Smooth muscle cell (in vitro differentiated cells): ENCODE data around the gene TRMU. TPM values are rescaled to one million over a fixed set of nuclear protein-coding genes. Genes with fewer than 3 reads are reported as not detected.

Source experiments
- DNase-seq: peaks from one replicate; lab custom pipeline; 2025; ENCODE audit not compliant: unreplicated experiment; lab: John Stamatoyannopoulos, UW
- H2AFZ ChIP-seq: fragments of 200-600 bp; sonication (generic); 2 replicates; pipeline ENCODE4 v1.6.0; 2016; ENCODE audit warnings: antibody characterized with exemption, low read depth, mild to moderate bottlenecking
- H3F3A ChIP-seq: fragments of 200-600 bp; sonication (generic); 2 replicates; pipeline ENCODE4 v1.6.0; 2017; ENCODE audit warnings: antibody characterized with exemption, low read depth
- H3K27ac ChIP-seq: fragments of 200-600 bp; sonication (generic); 2 replicates; pipeline ENCODE4 v1.5.1; 2016; ENCODE audit warnings: low read depth, mild to moderate bottlenecking
- H3K27me3 ChIP-seq: fragments of 200-600 bp; sonication (generic); 2 replicates; pipeline ENCODE4 v1.6.1; 2016; ENCODE audit warnings: low read depth, mild to moderate bottlenecking
- H3K36me3 ChIP-seq: fragments of 200-600 bp; sonication (generic); 2 replicates; pipeline ENCODE4 v1.5.1; 2016; ENCODE audit warnings: low read depth
- H3K4me1 ChIP-seq: fragments of 200-600 bp; sonication (generic); 2 replicates; pipeline ENCODE4 v1.5.1; 2016; ENCODE audit warnings: low read depth
- H3K4me2 ChIP-seq: fragments of 200-600 bp; sonication (generic); 2 replicates; pipeline ENCODE4 v1.6.0; 2016; ENCODE audit warnings: mild to moderate bottlenecking
- H3K4me3 ChIP-seq: fragments of 200-600 bp; sonication (generic); 2 replicates; pipeline ENCODE4 v1.5.1; 2016; ENCODE audit warnings: mild to moderate bottlenecking
- H3K79me2 ChIP-seq: fragments of 200-600 bp; sonication (generic); 2 replicates; pipeline ENCODE4 v1.6.0; 2016; ENCODE audit warnings: low read depth, mild to moderate bottlenecking
- H3K9ac ChIP-seq: fragments of 200-600 bp; sonication (generic); 2 replicates; pipeline ENCODE4 v1.6.0; 2016; ENCODE audit warnings: low read depth
- H3K9me3 ChIP-seq: fragments of 200-600 bp; sonication (generic); replicated peaks from 2 replicates; pipeline ENCODE4 v1.5.1; 2016; ENCODE audit warnings: low read depth
- H4K20me1 ChIP-seq: fragments of 200-600 bp; sonication (generic); 2 replicates; pipeline ENCODE4 v1.6.0; 2016; ENCODE audit warnings: low read depth
- WGBS: methylation state at CpG from one replicate; pipeline ENCODE4 v1.1.7; 2016; ENCODE audit warnings: low lambda C conversion rate; 5-methylcytosine and 5-hydroxymethylcytosine counted together
- polyA plus RNA-seq: library from polyadenylated mRNA; unstranded; fragments of >200 nt; fragmentation: Nextera tagmentation; extraction: Ambion mirVana; gene quantifications from 2 replicates; pipeline ENCODE4 v1.2.1, GENCODE V29; 2016
- total RNA-seq: library from RNA; depleted of rRNA; stranded (reverse); fragments of >200 nt; gene quantifications from 2 replicates; pipeline ENCODE4 v1.2.3, GENCODE V29; 2014
- TF ChIP-seq, protein P1 (sequence below): fragments of 200-600 bp; sonication (generic); IDR thresholded peaks from 2 replicates; pipeline ENCODE4 v1.5.1; 2017; ENCODE audit warnings: borderline replicate concordance, mild to moderate bottlenecking, antibody characterized with exemption; ENCODE audit not compliant: insufficient read depth, poor library complexity, severe bottlenecking

The TRMU gene
- total and polyA plus RNA-seq, 2 experiments from 2014 or later: 15.8 to 20.5 TPM

DNA sequence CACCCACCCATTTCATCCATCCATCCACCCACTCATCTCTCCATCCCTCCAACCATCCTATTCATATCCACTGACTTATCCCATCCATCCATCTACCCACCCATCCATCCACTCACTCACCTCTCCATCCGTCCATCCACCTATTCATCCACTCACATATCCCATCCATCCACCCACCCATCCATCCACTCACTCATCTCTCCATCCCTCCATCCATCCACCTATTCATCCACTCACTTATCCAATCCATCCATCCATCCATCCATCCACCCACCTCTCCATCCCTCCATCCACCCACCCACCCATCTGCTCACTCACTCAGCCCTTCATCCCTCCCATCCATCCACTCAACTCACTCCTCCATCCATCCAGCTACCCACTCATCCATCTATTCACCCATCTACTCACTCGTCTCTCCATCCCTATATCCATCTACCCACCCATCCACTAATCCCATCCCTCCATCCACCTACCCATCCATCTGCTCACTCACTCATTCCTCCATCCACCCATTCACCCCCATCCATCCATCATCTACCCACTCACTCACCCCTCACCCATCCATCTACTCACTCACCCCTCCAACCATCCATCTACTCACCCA lies 36.2 kb downstream of the TRMU start:
- no peaks in the 10 kb centered on the region for H3K27me3 ChIP-seq
- no peak overlapping the region for H2AFZ ChIP-seq
- H3F3A ChIP-seq: no peaks in the 10 kb centered on the region
- H3K4me1 ChIP-seq: no peaks in the 10 kb centered on the region
- no peaks in the 10 kb centered on the region for H4K20me1 ChIP-seq
- H3K27ac ChIP-seq: no peak overlapping the region
- no peaks in the 10 kb centered on the region for H3K79me2 ChIP-seq
- 100% methylated on average over 1 of the region's 2 CpGs for WGBS
- no peaks in the 10 kb centered on the region for H3K36me3 ChIP-seq
- H3K9me3 ChIP-seq: peaks cover 6% of the 10 kb centered on the region
- TF ChIP-seq, protein P1, sequence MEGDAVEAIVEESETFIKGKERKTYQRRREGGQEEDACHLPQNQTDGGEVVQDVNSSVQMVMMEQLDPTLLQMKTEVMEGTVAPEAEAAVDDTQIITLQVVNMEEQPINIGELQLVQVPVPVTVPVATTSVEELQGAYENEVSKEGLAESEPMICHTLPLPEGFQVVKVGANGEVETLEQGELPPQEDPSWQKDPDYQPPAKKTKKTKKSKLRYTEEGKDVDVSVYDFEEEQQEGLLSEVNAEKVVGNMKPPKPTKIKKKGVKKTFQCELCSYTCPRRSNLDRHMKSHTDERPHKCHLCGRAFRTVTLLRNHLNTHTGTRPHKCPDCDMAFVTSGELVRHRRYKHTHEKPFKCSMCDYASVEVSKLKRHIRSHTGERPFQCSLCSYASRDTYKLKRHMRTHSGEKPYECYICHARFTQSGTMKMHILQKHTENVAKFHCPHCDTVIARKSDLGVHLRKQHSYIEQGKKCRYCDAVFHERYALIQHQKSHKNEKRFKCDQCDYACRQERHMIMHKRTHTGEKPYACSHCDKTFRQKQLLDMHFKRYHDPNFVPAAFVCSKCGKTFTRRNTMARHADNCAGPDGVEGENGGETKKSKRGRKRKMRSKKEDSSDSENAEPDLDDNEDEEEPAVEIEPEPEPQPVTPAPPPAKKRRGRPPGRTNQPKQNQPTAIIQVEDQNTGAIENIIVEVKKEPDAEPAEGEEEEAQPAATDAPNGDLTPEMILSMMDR: no peak
- H3K9ac ChIP-seq: no peak overlapping the region
- no peak overlapping the region for H3K4me3 ChIP-seq
- no peak for DNase-seq
- no peak overlapping the region for H3K4me2 ChIP-seq

DNA sequence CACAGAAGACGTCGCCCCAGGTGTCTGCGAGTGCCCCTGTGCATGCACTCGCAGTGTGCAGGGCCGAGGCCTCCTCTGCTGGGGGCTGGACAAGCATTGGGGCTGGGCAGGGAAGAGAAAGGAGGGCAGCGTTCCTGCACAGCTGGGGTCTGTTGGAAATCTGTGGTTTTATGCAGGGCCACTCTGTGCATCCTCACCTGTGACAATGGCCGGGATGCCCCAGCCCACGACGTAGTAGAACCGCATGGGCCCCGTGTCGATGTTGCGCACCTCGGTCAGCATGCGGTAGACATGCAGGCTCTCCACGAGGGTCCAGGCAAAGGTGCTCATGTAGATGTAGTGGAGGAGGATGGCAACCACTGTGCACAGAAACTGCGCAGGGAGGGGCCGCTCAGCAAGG lies 37.2 kb downstream of the TRMU start:
- H3K27me3 ChIP-seq: no peaks in the 10 kb centered on the region
- no peaks in the 10 kb centered on the region for H3K79me2 ChIP-seq
- H3K4me3 ChIP-seq: no peak overlapping the region
- TF ChIP-seq, protein P1: no peak
- peaks cover 8% of the 10 kb centered on the region for H3K4me1 ChIP-seq
- no peak overlapping the region for H3K9ac ChIP-seq
- H3K9me3 ChIP-seq: peaks cover 6% of the 10 kb centered on the region
- no peak overlapping the region for H3K4me2 ChIP-seq
- no peak overlapping the region for H2AFZ ChIP-seq
- no peak overlapping the region for H3K27ac ChIP-seq
- H3K36me3 ChIP-seq: no peaks in the 10 kb centered on the region
- no peaks in the 10 kb centered on the region for H3F3A ChIP-seq
- no peaks in the 10 kb centered on the region for H4K20me1 ChIP-seq
- no peak for DNase-seq
- 96% methylated on average over 18 of the region's 18 CpGs for WGBS

DNA sequence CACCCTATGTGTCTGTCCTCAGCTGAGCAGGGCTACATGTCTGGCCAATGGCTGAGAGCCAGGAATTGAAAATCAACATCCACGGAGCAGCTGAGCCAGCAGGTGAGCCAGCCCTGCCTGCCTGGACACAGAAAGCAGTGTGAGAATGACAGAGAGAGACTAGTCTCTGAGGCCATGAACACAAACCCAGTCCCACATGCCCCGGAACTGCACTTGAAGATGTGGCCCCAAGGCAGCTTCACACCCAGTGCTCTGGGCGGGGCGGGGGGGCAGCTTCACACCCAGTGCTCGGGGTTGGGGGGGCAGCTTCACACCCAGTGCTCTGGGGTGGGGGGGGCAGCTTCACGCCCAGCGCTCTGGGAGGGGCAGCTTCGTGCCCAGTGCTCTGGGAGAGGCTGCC lies 37.6 kb downstream of the TRMU start:
- Histone ChIP-seq H3K4me3 (no peak overlapping the region), H4K20me1 (no peaks in the 10 kb centered on the region), H3F3A (no peaks in the 10 kb centered on the region), H3K9me3 (peaks cover 6% of the 10 kb centered on the region), H3K79me2 (no peaks in the 10 kb centered on the region), H3K4me1 (peaks cover 11% of the 10 kb centered on the region), H3K4me2 (no peak overlapping the region), H3K27me3 (no peaks in the 10 kb centered on the region), H3K36me3 (no peaks in the 10 kb centered on the region), H3K9ac (no peak overlapping the region), H3K27ac (no peak overlapping the region), H2AFZ (no peak overlapping the region)
- TF ChIP-seq, protein P1: no peak
- no peak for DNase-seq
- 89% methylated on average over 5 of the region's 8 CpGs for WGBS

DNA sequence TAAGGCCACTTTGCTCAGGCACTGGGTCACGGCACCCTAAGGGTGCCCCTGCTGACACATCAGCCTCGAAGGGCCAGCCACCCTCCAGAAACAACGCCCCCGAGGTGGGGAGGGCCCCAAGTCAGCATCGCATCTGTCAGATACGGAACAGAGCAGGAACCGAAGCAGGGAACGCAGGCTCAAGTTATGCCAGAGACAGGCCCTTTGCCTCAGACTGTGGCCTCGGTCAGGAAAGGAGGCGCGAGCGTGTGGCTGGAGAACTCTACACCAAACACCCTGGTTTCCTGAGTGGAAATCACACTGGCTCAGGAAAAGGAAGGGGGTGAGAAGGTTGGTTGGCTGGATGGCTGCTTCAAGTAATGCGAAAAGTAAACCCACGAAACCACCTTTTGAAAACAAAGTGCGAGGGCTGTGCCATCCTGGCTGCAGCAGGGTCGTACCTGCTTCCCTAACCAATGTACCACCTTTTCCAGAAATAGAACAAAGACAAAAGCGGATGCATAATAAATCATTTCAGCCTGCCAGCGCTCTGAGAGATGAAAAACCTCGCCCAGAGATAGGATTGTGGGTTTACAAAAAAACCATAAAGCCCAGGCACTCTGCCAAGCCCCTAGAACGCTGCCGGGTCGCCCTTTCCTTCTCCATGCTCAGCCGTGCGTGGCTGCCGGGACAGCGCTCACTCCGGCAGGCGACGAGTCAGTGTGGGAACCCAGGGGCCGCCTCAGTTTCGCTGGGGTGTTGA lies 38.6 kb downstream of the TRMU start:
- Histone ChIP-seq H3K4me2 (no peak overlapping the region), H2AFZ (no peak overlapping the region), H4K20me1 (no peaks in the 10 kb centered on the region), H3K79me2 (no peaks in the 10 kb centered on the region), H3K4me3 (no peak overlapping the region), H3K27me3 (no peaks in the 10 kb centered on the region), H3K9me3 (peaks cover 6% of the 10 kb centered on the region), H3K4me1 (peaks cover 20% of the 10 kb centered on the region), H3F3A (no peaks in the 10 kb centered on the region), H3K36me3 (no peaks in the 10 kb centered on the region), H3K9ac (no peak overlapping the region), H3K27ac (no peak overlapping the region)
- WGBS: 90% methylated on average over 31 of the region's 31 CpGs
- DNase-seq: no peak
- TF ChIP-seq, protein P1: no peak
